Renal cortical epithelial cell (primary cell): ENCODE data around the gene BET1. TPM values are rescaled to one million over a fixed set of nuclear protein-coding genes. Genes with fewer than 3 reads are reported as not detected.

ENCODE experiments used
- DNase-seq: peaks from one replicate; pipeline ENCODE4 v3.0.0-alpha.2; 2011; ENCODE audit warnings: low read depth
- total RNA-seq: library from RNA; depleted of rRNA; stranded (reverse); fragments of >200 nt; gene quantifications from 2 replicates; pipeline ENCODE4 v1.2.3, GENCODE V29; 2014

The BET1 gene
- total RNA-seq, 1 donor from 2014 or later: 63.0 TPM

DNA sequence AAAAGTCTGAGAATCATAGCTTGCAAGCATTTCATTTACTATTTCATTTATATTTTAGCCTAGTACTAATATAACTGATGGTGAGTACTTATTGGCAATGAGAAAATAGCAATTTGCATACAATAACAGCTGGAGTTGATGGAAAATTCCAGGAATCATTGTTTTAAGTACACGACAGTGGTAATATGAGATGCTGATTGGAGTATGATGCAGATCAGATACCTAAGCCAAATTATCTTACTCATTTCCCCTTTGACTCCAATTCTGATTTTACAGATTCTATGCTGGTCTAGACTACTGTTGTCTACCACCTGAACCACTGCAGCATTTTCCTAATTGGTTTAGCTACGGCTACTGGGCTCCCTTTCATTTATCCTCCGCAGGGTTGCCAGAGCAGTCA, 45.9 kb downstream of the BET1 start:
- no peak for DNase-seq

DNA sequence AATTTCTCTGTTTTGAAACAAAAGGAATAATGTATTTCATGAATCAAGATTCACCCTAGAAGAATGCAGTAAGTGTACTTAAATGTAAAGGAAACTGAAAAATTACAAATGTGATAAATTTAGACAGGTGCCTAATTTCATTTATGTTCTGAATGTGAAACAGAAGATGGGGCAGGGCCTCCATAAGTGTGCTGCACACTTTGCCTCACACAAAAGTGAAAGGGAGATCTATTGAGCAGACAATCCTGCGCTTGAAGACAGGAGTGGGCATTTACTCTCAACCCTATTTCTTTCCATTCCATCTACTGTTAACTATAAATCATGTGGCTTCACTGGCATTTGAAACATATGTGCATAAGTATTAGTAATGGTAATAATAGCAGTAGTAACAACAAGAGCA, 46.4 kb downstream of the BET1 start:
- no peak for DNase-seq

DNA sequence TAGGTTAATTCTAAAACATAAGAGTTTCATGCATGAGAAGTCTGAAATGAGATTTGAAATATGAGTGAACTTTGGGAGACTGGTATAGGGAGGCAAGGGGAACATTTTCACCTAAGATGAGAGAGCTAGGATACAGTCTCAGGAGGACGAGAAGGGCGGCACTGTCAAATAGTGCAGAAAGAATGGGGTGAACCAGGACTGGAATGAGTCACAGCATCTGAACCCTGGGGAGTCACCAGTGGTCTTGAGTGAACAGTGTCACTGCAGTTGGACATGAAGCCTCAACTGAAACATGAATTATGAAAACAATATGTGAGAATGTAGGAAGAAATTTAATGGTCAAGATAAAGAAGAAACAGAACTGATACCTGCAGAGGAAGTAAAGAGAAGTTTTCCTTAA, 48.9 kb downstream of the BET1 start:
- DNase-seq: no peak

DNA sequence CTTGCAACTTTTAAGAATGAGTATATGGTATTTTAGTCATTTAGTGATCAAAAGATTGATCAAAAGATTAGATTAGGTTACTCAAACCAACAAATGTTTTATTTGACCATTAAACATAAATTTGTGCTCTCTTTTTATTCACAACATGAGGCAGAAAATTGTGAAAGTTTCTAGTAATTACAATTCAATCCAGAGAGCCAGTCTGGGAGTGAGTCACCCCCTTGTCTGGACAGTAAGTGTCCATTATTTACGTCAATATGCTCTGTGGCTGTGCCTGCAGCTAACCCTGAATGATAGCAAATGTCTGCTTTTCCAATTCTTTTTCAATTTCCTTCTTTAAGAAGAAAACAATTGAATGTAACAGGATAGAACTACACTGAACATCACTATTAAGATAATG, 54.7 kb downstream of the BET1 start:
- peak; percentile 66 for DNase-seq

DNA sequence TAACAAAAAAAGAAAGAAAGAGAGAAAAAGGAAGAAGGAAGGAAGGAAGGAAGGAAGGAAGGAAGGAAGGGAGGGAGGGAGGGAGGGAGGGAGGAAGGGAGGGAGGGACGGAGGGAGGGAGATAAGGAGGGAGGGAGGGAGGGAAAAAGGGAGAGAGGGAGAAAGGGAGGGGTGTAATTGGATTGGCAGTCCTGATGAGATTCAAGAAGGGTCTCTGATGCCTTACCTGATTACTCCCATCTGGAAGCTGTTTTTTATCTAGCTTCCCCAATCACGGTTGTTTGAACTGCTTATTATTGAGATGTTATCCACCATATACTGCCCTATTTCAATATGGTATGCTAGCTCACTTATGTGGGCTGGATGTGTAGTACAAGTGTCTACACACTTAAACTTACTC, 55.3 kb downstream of the BET1 start:
- DNase-seq: no peak

DNA sequence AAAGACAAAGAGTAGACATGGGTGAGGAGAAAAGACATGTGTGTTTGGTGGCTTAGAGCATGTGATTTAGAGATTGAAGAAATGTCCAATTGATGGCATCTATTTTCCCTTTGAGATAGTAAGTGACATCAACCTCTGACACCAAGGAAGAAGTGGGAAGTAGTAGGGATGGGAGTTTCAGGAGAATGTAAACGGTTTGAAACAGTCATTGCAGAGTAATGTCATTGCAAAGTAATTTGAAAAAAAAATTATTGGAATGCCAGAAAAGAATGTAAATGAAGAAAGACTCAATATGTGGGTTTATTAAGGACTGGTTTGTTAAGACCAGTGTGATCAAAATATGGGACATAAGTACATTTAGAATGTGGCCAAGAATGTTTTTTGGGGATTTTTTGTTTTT, 56.0 kb downstream of the BET1 start:
- no peak for DNase-seq

DNA sequence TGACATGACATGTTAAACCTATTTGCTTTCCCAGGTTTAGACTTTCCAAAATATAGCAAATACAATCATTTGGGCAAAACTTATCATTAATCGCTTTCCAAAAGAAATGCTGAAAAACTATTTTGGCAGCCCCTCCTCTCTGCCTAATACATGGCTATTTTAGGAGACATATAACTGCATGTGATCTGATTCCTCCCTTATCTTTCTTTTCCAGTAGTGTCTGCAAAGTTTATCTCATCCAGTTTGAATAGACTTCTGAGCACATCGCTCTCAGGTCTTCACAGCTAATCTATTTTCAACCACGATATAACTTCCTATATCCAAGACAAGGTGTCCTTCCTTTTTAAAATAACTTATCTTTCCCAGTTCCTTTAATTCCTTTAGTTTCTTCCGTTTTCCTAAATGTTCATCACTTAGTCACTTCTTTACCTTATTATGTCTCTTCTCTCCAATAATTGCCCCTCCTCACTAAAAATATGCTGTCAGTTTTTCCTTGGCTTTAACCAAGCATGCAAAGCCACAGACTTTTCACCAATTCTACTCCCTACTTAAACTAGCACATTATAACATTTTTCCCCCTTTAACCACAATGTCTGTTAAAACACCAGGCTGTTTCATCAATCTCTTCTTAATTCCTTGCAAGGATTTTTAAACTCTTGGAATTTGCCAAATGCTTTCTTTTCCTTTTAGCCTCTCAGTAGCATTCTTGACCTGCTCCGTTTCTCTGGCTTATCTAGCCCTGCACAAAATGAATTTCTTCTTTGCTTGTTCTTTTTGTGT, 58.2 kb downstream of the BET1 start:
- no peak for DNase-seq

DNA sequence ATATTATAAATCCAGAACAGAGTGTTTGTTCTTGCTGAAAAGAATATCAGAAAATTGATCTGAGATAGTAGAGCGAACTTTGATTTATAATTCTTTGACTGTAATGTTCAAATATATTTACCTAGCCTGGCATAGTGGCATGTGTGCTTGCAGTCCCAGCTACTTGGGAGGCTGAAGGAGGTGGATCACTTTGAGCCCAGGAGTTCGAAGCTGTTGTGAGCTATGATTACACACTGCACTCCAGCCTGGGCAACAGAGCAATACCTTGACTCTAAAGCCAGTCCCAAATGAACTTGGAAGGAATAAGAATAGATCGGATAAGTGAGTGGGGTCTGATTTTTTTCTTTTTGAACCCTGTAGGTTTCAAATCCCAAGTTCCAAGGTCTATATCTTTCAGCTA, 59.1 kb downstream of the BET1 start:
- DNase-seq: no peak

DNA sequence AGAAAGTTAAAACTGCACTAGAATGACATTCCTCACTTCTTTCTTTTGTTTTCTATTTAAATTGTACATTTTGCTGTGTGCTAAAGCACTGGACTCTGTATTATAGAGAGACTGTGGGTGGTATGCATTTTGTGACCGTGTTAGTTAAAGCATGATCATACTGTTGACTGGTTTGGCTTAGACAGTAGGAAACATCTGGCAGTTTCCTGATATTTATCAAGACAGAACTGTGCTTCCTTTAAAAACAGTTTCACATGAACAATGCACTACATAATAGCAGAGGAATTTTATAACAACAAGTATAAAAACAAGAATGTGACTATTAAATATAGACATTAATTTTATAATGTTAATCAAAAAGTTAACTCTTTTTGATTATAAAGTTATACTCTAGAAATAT, 59.5 kb downstream of the BET1 start:
- DNase-seq: no peak

DNA sequence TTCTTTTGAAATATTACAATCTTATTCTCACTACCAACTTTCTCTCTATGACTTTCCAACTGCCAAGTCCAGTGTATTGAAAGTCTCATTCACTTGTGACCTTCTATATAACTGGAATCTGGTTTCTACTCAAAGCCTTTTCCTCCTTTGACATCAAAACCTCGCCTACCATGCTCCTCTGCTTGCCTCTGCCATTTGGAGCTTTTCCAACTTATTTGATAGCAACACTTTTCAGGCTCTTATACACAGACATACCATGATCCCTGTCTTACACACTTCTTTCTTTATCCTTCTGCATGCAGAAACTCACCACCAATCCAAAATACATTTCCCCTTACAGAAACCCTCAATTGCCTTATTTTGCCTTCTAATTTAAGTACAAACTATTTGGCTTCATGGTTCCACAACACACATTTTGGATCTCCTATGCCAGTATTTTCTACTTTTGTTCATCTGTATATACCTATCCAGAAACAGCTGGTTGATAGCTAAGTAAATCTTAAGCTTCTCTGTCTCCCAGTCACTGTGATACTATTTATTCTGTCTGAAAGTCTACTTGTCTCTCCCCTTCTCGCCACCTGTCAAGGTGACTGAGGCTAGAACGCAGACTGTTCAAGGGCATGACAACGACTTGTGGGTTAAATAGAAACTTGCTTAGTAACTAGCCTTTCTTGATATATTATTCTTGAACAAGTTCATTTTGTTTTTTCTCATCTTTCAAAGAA, 60.2 kb downstream of the BET1 start:
- DNase-seq: no peak

Other genes starting within 250 kb of the BET1 start
- 22.7 and 65.1 TPM in 2 replicates for gene TFPI2, start 113.6 kb downstream of the BET1 start, total RNA-seq
- gene GNGT1, start 97.8 kb downstream of the BET1 start, total RNA-seq: 0.05 TPM in 1 of 2 replicates, not detected in the other
- gene GNG11, start 82.6 kb downstream of the BET1 start, total RNA-seq: 26.0 and 35.1 TPM in 2 replicates